Loucy (cell line): Measurements from ENCODE around the gene CTDSP2.

ENCODE experiments used
- CTCF ChIP-seq: fragments of 200-600 bp; sonication (generic); conservative IDR thresholded peaks from 2 replicates; pipeline ENCODE4 v1.5.1; 2014; ENCODE audit warnings: mild to moderate bottlenecking, antibody characterized with exemption, low read length
- EZH2phosphoT487 ChIP-seq: fragments of 200-600 bp; IDR thresholded peaks from 2 replicates; pipeline ENCODE4 v1.6.1; 2018; ENCODE audit warnings: antibody characterized with exemption, mild to moderate bottlenecking, moderate library complexity, borderline replicate concordance

GRCh38 chr12:57839996-57840395 lies 6.5 kb downstream of the CTDSP2 start:
- TF ChIP-seq CTCF (no peak), EZH2phosphoT487 (no peak)
